GM12875 (cell line): Measurements from ENCODE around the gene KCNIP1.

Source experiments
- H3K4me3 ChIP-seq: one replicate; pipeline ENCODE4 v1.5.1; 2011; ENCODE audit warnings: low read depth, low read length, control low read depth
- TF ChIP-seq, protein P1 (sequence below): IDR thresholded peaks from 2 replicates; pipeline ENCODE4 v1.5.1; 2011; ENCODE audit warnings: low read depth, mild to moderate bottlenecking, control low read depth, inconsistent platforms, low read length, moderate library complexity, borderline replicate concordance; ENCODE audit not compliant: insufficient read depth

Gene KCNIP1

DNA sequence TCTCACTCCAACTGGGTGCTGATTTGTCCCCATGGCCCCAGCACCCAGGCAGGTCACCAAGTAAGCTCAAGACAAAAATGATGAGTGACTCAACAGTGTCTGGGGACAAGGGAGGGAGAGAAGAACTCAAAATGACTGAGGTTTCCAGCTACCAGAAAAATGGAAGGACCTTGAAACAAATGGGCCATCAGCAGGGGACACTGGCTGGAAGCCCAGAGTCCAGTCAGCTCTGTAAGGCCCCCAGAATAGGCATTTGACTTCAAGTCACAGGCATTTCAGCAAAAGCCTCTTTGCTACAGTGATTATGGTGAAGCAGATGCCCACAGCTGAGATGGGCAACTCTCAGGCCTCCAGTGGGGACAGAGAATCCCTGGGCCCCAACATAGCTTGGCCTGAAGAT, 140.7 kb downstream of the KCNIP1 start:
- TF ChIP-seq, protein P1, sequence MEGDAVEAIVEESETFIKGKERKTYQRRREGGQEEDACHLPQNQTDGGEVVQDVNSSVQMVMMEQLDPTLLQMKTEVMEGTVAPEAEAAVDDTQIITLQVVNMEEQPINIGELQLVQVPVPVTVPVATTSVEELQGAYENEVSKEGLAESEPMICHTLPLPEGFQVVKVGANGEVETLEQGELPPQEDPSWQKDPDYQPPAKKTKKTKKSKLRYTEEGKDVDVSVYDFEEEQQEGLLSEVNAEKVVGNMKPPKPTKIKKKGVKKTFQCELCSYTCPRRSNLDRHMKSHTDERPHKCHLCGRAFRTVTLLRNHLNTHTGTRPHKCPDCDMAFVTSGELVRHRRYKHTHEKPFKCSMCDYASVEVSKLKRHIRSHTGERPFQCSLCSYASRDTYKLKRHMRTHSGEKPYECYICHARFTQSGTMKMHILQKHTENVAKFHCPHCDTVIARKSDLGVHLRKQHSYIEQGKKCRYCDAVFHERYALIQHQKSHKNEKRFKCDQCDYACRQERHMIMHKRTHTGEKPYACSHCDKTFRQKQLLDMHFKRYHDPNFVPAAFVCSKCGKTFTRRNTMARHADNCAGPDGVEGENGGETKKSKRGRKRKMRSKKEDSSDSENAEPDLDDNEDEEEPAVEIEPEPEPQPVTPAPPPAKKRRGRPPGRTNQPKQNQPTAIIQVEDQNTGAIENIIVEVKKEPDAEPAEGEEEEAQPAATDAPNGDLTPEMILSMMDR, result no peak
- H3K4me3 ChIP-seq, result no peak overlapping the region

GRCh38 chr5:170648541-170648940, 144.7 kb downstream of the KCNIP1 start:
- TF ChIP-seq, protein P1, result no peak
- no peak overlapping the region for H3K4me3 ChIP-seq

GRCh38 chr5:170650850-170651249, 147.0 kb downstream of the KCNIP1 start:
- no peak overlapping the region for H3K4me3 ChIP-seq
- TF ChIP-seq, protein P1, result no peak

DNA sequence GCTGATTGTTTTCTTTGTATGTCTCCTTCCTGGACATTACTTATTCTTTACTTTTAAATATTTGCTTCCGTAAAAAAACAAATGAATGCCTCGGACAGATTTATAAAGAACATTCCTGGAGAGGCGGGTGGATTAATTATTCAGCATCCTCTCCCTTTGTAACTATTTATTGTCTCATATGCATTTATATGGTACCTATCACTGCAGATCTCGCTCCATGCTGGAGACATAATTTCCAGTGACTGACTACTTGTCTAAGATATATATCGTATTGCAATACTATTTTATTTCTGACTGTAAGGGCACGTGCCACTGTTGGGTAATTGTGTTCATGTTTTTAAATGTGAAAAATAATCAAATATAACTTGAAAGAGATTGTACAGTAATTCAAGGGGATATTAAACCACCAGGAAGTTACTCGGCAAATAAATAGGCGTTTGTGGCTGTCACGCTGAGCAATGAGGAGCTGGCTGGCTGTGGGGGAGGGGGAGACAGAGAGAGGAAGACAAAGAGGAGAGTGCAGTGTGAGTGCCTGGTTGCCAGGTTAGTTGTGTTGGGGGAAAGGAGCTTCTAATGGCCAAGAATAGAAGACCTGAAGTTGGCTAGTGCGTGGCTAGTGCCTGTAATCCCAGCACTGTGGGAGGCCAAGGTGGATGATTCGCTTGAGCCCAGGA, 147.9 kb downstream of the KCNIP1 start:
- H3K4me3 ChIP-seq, result no peak overlapping the region
- TF ChIP-seq, protein P1, result no peak

- H3K4me3 ChIP-seq, result no peak overlapping the region
- TF ChIP-seq, protein P1, result no peak
These were observed 151.7 kb downstream of the KCNIP1 start for GRCh38 chr5:170655476-170655875.

- TF ChIP-seq, protein P1, result no peak
- H3K4me3 ChIP-seq, result no peak overlapping the region
These were observed 152.1 kb downstream of the KCNIP1 start for GRCh38 chr5:170655920-170656319.

DNA sequence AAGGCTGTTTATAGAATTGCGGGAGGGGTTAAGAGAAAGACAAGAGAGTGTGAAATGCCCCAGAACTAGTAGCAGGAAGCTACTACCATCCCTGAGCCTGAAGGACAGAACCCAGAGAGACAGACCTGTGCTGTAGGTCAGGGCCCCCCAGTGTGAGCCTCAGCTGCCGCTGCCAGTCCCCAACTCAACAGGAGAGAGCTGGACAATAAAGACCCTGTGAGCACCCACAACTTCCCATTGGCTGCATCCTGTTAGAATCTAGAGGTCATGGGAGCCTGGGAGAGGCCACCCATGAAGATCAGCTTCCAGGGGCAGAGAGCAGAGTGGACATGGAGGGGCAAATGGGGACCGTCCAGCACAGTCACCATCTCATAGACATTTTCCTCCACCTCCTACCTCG, 152.5 kb downstream of the KCNIP1 start:
- TF ChIP-seq, protein P1, result no peak

More for the DNA sequence above, 152.5 kb downstream of the KCNIP1 start:
- H3K4me3 ChIP-seq, result no peak overlapping the region
